GM12875 (cell line): Measurements from ENCODE around the gene EXOC2.

Experiments
- H3K4me3 ChIP-seq: one replicate; pipeline ENCODE4 v1.5.1; 2011; ENCODE audit warnings: low read depth, low read length, control low read depth
- TF ChIP-seq, protein P1 (sequence below): IDR thresholded peaks from 2 replicates; pipeline ENCODE4 v1.5.1; 2011; ENCODE audit warnings: low read depth, mild to moderate bottlenecking, control low read depth, inconsistent platforms, low read length, moderate library complexity, borderline replicate concordance; ENCODE audit not compliant: insufficient read depth

EXOC2 gene

DNA sequence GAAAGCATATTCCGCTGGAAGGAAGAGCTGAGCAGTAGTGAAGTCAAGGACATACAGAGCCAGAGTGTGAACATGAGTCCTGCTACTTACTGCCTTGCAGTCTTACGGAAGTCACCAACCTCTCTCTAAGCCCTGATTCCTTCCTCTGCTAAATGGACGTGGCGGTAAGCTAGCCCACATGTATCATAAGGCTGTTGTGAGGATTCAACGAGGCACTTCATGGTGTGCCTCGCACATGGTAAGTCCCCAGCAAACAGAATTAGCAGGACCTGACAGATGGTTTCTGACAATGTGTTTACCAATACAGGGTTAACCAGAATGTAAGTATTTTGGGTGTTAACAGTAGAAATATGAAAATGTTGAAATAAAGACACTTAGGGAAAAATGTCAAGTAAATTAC lies 208.2 kb downstream of the EXOC2 start:
- no peak overlapping the region for H3K4me3 ChIP-seq
- TF ChIP-seq, protein P1, sequence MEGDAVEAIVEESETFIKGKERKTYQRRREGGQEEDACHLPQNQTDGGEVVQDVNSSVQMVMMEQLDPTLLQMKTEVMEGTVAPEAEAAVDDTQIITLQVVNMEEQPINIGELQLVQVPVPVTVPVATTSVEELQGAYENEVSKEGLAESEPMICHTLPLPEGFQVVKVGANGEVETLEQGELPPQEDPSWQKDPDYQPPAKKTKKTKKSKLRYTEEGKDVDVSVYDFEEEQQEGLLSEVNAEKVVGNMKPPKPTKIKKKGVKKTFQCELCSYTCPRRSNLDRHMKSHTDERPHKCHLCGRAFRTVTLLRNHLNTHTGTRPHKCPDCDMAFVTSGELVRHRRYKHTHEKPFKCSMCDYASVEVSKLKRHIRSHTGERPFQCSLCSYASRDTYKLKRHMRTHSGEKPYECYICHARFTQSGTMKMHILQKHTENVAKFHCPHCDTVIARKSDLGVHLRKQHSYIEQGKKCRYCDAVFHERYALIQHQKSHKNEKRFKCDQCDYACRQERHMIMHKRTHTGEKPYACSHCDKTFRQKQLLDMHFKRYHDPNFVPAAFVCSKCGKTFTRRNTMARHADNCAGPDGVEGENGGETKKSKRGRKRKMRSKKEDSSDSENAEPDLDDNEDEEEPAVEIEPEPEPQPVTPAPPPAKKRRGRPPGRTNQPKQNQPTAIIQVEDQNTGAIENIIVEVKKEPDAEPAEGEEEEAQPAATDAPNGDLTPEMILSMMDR = no peak

DNA sequence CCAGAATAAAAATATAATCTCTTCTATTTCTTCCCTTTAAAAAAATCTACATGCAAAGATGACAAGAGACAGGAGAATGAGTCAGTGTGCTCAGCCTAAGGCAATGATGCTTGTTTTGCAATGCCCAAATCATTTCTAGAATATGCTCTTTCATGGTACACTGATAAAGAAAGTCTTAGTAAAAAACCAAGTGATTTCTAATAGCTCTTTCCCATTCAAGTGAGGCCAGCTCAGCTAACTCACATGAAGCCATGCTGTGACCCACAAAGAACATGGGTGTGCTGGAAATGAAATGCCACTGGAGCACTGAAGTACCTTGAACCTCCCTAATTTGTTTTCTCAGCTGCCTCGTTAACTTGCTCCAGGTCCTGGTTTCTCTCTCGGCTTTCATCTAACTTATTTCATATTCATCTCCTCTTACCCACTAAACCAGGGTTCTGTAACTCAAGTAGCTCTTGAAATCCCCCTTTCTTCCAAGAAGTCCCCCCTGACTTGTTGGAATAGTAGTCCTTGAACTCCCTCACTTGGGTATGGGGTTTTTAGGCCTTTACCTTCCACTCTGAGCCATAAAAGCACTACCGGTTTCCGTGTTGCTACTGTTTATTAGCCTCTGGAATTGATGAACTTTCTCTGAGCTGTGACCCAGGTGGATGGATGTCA lies 208.7 kb downstream of the EXOC2 start:
- TF ChIP-seq, protein P1 = no peak
- no peak overlapping the region for H3K4me3 ChIP-seq

DNA sequence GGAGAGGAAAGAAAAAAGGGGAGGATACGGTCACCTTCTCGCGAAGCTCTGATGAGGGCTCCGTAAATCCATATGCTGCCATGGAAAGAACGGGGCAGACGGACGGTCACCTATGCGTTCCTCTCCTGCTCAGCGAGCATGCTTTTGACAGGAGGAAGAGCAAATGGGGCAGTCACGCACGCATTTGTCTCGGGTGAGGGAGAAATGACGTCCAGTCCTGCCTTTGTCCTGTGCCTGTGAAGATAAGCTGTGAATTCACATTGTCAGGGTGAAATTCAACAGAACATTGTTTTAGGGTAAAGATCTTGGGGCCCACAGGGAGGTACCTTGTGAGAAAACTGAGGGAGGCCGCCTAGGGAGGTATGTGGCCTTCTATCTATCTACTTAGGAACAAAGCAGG lies 217.6 kb downstream of the EXOC2 start:
- TF ChIP-seq, protein P1 = no peak
- H3K4me3 ChIP-seq = no peak overlapping the region

DNA sequence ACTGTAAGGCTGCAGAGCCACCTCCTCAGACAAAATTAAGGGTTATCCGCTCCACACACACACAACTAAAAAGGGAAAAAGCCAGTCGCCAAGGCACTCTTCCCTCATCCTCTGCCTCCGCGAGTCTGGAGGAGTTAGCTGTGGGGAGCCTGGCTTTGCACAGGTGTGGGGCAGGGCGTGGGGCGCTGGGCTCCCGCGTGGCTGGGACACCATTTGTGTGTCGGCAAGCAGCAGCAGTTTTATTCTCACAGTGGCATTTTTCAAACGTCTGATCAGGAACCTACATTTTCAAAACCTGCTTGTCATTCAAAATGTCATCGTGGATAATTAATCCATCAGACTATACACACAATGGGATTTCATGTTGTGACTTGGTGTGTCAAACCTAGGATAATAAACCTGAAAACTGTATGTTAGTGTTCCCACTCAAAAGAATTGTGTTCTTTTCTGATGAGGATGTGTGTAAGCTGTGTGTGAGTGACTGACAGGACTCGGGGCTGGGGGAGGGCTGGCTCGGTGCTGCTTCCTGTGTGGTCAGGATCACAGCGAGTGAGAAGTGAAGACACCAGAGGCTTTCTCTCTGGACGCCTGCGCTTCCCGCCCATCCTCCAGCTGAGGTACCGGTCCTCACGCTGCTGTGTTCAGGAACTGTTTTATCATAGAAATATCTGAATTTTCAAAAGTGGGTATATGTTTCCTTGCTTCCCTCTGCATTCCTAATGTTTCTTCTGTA lies 218.3 kb downstream of the EXOC2 start:
- TF ChIP-seq, protein P1 = no peak
- H3K4me3 ChIP-seq = no peak overlapping the region

DNA sequence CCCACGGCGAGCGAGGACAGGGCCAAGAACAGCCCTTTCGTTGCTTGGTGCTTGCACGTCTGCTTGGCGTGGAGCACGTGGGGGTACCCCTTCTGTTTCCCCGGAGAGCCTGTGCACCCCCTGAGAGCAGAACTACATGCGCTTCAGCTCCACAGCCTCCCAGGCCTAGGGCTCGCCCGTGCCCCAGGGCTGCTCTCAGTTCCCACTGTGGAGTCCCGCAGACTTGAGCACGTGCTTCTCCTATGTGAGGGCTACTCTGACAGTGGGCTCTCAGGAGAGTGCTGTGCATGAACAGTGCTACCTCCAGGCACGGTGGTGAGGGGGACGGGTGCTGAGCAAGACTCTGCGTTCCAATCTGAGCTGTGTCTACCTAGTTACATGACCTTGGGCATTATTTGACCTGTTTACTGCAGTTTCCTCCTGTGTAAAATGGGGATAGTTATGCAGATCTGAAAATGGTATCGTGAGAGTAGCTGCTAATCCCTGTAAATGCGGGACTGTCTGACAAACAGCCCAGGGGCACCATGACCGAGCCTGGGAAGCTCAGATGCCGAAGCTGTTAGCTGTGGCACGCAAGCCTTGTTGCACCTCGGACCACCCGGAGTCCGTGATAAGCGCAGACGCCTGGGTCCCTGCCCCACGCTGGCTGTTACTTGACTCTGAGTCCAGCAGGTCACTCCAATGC lies 219.0 kb downstream of the EXOC2 start:
- H3K4me3 ChIP-seq = no peak overlapping the region
- TF ChIP-seq, protein P1 = no peak

DNA sequence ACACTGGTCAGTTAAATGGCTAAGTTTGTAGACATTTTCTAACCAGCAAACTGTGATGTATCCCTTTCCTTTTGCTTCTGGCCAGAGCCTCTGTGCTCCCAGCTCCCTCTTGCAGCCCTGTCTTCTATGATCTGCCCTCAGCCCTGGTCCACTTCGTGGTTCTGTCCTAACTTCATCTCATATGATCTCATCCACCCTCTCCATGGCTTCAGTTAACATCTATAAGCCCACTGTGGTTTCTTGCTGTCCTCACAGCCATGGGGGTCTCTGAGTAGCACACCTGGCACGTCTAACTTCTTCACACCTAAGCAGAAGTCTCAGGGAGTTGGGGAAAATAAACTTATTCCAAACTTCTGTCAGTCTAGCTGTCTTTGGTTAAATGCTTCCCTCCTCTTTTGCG lies 219.6 kb downstream of the EXOC2 start:
- no peak overlapping the region for H3K4me3 ChIP-seq
- TF ChIP-seq, protein P1 = no peak
